Pancreas (tissue), 10 donors: Measurements from ENCODE around the gene CCDC85C. TPM values are rescaled to one million over a fixed set of nuclear protein-coding genes. Genes with fewer than 3 reads are reported as not detected.
A peak's percentile ranks its signal among the peaks of the same experiment; 100 is the strongest.

ENCODE experiments used
- ATAC-seq, 4 donors: fragments of 200-7000 bp; cut with Tn5 transposase; one replicate each; pipeline versions ENCODE4 v1.8.0 to v1.9.1; 2020; ENCODE audit warnings: mild to moderate bottlenecking in 4 of 4, moderate library complexity in 4 of 4
- DNase-seq, 6 donors: peaks; one replicate each; pipeline ENCODE4 v3.0.0-alpha.2; 2020
- FAIRE-seq: peaks from 2 replicates; lab custom pipeline; 2012; peaks lifted over from hg19 to GRCh38; lab: Jason Lieb, UNC
- H3K27ac ChIP-seq, 4 donors: fragments of 200-600 bp; sonication (generic); 1 replicate in 3 of 4; 2 replicates in 1 of 4; pipeline versions ENCODE4 v1.5.0 to v1.8.0; 2020
- H3K27me3 ChIP-seq, 4 donors: fragments of 200-600 bp; one replicate each; pipeline ENCODE4 v1.8.0; 2021
- H3K36me3 ChIP-seq, 3 donors: fragments of 200-600 bp; sonication (generic) in 1 of 3; one replicate each; pipeline versions ENCODE4 v1.5.0 to v1.8.0; 2020 to 2021
- H3K4me1 ChIP-seq, 3 donors: fragments of 200-600 bp; one replicate each; pipeline ENCODE4 v1.8.0; 2021
- H3K4me3 ChIP-seq, 4 donors: fragments of 200-600 bp; sonication (generic) in 2 of 4; one replicate each; pipeline versions ENCODE4 v1.5.0 to v1.8.0; 2020 to 2021
- H3K9me3 ChIP-seq, 4 donors: fragments of 200-600 bp; one replicate each; pipeline ENCODE4 v1.8.0; 2021
- WGBS, 2 donors: extraction: QIAGEN DNeasy Blood & Tissue Kit; methylation state at CpG; one replicate each; pipeline ENCODE4 v1.1.7; 2013; 5-methylcytosine and 5-hydroxymethylcytosine counted together
- intact Hi-C, 3 donors: fragments of 100-400 bp; cut with DNase I; formaldehyde crosslinking; loops; one replicate each; pipeline versions ENCODE4 v1.11.1 to v1.14.2; 2022
- polyA plus RNA-seq, 2 donors: library from polyadenylated mRNA; stranded (reverse); fragments of 200-250 nt; gene quantifications; one replicate each; pipeline ENCODE4 v1.2.3, GENCODE V29; 2013
- total RNA-seq, 6 donors: library from RNA; stranded (reverse); fragmentation: NEBNext Ultra II Directional in 4 of 6; extraction: Animal tissue kit (Norgen Biotek cat#: 25700) in 4 of 6; gene quantifications; one replicate each; pipeline versions ENCODE4 v1.2.1 to v1.2.4, GENCODE V29; 2021 to 2023
- TF ChIP-seq, protein P1 (sequence below), 4 donors: fragments of 200-600 bp; sonication (generic) in 3 of 4; IDR thresholded peaks; one replicate each; pipeline versions ENCODE4 v1.5.0 to v1.8.0; 2021; ENCODE audit warnings: antibody characterized with exemption in 4 of 4
- donor health status: healthy with polysubstance abuse.
- donor health status: DM: no; HTN: no; CAD: no; lungs with moderate emphysema.
- donor health status: DM: no; HTN: no; CAD: no.
- donor health status: control.
- donor health status: control.
- donor health status: Bipolar disorder and iron deficiency.
- donor health status: DM: yes; HTN: yes; CAD: no.
- donor health status: DM: no; HTN: no; CAD: no.
- donor health status: DM: no; HTN: no; CAD: no.
- donor health status: DM: yes; HTN: yes; CAD: no.

CCDC85C gene
- total and polyA plus RNA-seq, 8 donors, result 9.5 to 22.2 (median 17.6) TPM

- intact Hi-C loops, result loop anchor here in 1 of 3 donors (10.0 kb wide), 1 partner anchor 111 kb away; no protein-coding TSS in a partner anchor
- Histone ChIP-seq H3K36me3 (no peaks in the 10 kb centered on the region), H3K9me3 (no peaks in the 10 kb centered on the region), H3K4me3 (no peak overlapping the region), H3K4me1 (no peaks in the 10 kb centered on the region), H3K27me3 (no peaks in the 10 kb centered on the region), H3K27ac (peak overlapping the region in 1 of 4 donors; percentile 8)
- 65 to 66% methylated on average over 16 of the region's 16 CpGs for WGBS, 2 donors
- TF ChIP-seq, protein P1, sequence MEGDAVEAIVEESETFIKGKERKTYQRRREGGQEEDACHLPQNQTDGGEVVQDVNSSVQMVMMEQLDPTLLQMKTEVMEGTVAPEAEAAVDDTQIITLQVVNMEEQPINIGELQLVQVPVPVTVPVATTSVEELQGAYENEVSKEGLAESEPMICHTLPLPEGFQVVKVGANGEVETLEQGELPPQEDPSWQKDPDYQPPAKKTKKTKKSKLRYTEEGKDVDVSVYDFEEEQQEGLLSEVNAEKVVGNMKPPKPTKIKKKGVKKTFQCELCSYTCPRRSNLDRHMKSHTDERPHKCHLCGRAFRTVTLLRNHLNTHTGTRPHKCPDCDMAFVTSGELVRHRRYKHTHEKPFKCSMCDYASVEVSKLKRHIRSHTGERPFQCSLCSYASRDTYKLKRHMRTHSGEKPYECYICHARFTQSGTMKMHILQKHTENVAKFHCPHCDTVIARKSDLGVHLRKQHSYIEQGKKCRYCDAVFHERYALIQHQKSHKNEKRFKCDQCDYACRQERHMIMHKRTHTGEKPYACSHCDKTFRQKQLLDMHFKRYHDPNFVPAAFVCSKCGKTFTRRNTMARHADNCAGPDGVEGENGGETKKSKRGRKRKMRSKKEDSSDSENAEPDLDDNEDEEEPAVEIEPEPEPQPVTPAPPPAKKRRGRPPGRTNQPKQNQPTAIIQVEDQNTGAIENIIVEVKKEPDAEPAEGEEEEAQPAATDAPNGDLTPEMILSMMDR (IDR thresholded peaks at IDR 0.05), result no peak
- ATAC-seq (no peak), FAIRE-seq (no peak), DNase-seq (peak in 1 of 6 donors; percentile 52)
These were observed 79.8 kb downstream of the CCDC85C start for GRCh38 chr14:99524091-99524661.

DNA sequence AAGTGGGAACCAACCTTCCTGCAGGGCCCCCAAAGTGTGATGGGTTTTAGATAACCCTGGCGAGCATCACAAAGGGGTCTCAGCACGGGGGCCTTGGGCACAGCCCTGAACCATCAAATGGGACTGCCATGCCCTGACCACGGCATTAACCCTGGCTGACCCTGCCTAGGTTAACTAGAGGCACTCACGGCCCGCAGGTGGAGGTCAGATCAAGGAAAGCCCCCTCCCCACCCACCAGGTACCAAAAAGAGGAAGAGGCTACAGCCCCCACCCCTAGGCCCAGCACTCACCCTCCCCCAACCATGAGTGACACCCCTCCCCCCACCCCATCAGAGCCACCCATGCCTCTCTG, 80.3 kb downstream of the CCDC85C start:
- H3K4me1 ChIP-seq, result peaks cover 0 to 1% (median 0%) of the 10 kb centered on the region in 3 donors
- FAIRE-seq (no peak), DNase-seq (peak in 1 of 6 donors; percentile 40), ATAC-seq (no peak)
- no peaks in the 10 kb centered on the region for H3K27me3 ChIP-seq
- H3K27ac ChIP-seq, result no peak overlapping the region
- H3K36me3 ChIP-seq, result no peaks in the 10 kb centered on the region
- WGBS, 2 donors, result 81 to 85% methylated on average over 5 of the region's 5 CpGs
- intact Hi-C loops, result loop anchor here in 1 of 3 donors (10.0 kb wide), 1 partner anchor 111 kb away; no protein-coding TSS in a partner anchor
- no peaks in the 10 kb centered on the region for H3K9me3 ChIP-seq
- no peak overlapping the region for H3K4me3 ChIP-seq
- TF ChIP-seq, protein P1 (IDR thresholded peaks at IDR 0.05), result no peak

- TF ChIP-seq, protein P1 (IDR thresholded peaks at IDR 0.05), result no peak
- Histone ChIP-seq H3K4me1 (peaks cover 0 to 3% (median 0%) of the 10 kb centered on the region in 3 donors), H3K9me3 (no peaks in the 10 kb centered on the region), H3K27me3 (no peaks in the 10 kb centered on the region), H3K4me3 (no peak overlapping the region), H3K36me3 (no peaks in the 10 kb centered on the region), H3K27ac (no peak overlapping the region)
- peak in 2 of 6 donors; percentile 44 to 50 for DNase-seq
- ATAC-seq, result no peak
- WGBS, 2 donors, result 67 to 71% methylated on average over 14 of the region's 14 CpGs
- FAIRE-seq, result no peak
- intact Hi-C loops, result loop anchor here in 1 of 3 donors (10.0 kb wide), 1 partner anchor 112 kb away; no protein-coding TSS in a partner anchor
These were observed 80.9 kb downstream of the CCDC85C start for GRCh38 chr14:99522934-99523703.

GRCh38 chr14:99522457-99522891, 81.5 kb downstream of the CCDC85C start:
- 69 to 72% methylated on average over 12 of the region's 12 CpGs for WGBS, 2 donors
- H3K27ac ChIP-seq, result no peak overlapping the region
- no peaks in the 10 kb centered on the region for H3K27me3 ChIP-seq
- FAIRE-seq (no peak), ATAC-seq (no peak), DNase-seq (peak in 1 of 6 donors; percentile 53)
- no peak overlapping the region for H3K4me3 ChIP-seq
- TF ChIP-seq, protein P1 (IDR thresholded peaks at IDR 0.05), result no peak
- H3K4me1 ChIP-seq, result peaks cover 0 to 3% (median 0%) of the 10 kb centered on the region in 3 donors
- intact Hi-C loops, result loop anchor here in 1 of 3 donors (10.0 kb wide), 1 partner anchor 112 kb away; no protein-coding TSS in a partner anchor
- no peaks in the 10 kb centered on the region for H3K36me3 ChIP-seq
- H3K9me3 ChIP-seq, result no peaks in the 10 kb centered on the region
